ENCODE data around the gene RPS6KA5. TPM values are rescaled to one million over a fixed set of nuclear protein-coding genes. Genes with fewer than 3 reads are reported as not detected.

The RPS6KA5 gene
- total RNA-seq, 1 experiment from 2014 or later: 24.2 TPM

- intact Hi-C loops (cut with micrococcal nuclease): no loop called here
- ChIA-PET POLR2A (no interaction called here), CTCF (no interaction called here), RAD21 (ENCODE audit: low non-redundant PET in 1 of 2, low total read pairs in 2 of 2, uncharacterized antibody in 2 of 2, unreplicated experiment in 2 of 2) (no interaction called here)
- TF ChIP-seq POLR2A (IDR thresholded peaks at IDR 0.05; ENCODE audit: borderline replicate concordance, extremely low read depth, insufficient read depth, insufficient read length): no peak
- no peak for TF ChIP-seq CEBPB (IDR thresholded peaks at IDR 0.05; ENCODE audit: low read depth)
- TF ChIP-seq FOSL1 (IDR thresholded peaks at IDR 0.05; ENCODE audit: low read depth): no peak
- TF ChIP-seq SP1 (IDR thresholded peaks at IDR 0.05; ENCODE audit: low read depth): no peak
- no peak for TF ChIP-seq POLR2AphosphoS5 (IDR thresholded peaks at IDR 0.05; ENCODE audit: low read depth, low read length)
- no peak for TF ChIP-seq ATF3 (IDR thresholded peaks at IDR 0.05)
- TF ChIP-seq ZBTB33 (IDR thresholded peaks at IDR 0.05; ENCODE audit: extremely low read depth, insufficient replicate concordance, low read length): no peak
- TF ChIP-seq ELF1 (IDR thresholded peaks at IDR 0.05; ENCODE audit: borderline replicate concordance, low read depth): no peak
- TF ChIP-seq CTCF (IDR thresholded peaks at IDR 0.05 in 2 of 3, conservative IDR thresholded peaks at IDR 0.05 in 1 of 3; ENCODE audit: borderline replicate concordance in 1 of 3, insufficient read depth in 1 of 3, low read depth in 2 of 3, low read length in 2 of 3): no peak
- no peak for ATAC-seq
- H3K4me2 ChIP-seq (ENCODE audit: low read length): no peak overlapping the region
- H3K9ac ChIP-seq (ENCODE audit: low read length): no peak overlapping the region
- H3K36me3 ChIP-seq (ENCODE audit: control insufficient read depth in 1 of 2, insufficient read depth in 2 of 2, low read length in 2 of 2): no peaks in the 10 kb centered on the region
- no peaks in the 10 kb centered on the region for H3K79me2 ChIP-seq (ENCODE audit: insufficient read depth, low read length)
- H3K9me3 ChIP-seq (ENCODE audit: control insufficient read depth in 1 of 2, insufficient read depth in 1 of 2, low read depth in 1 of 2, low read length in 2 of 2): no peaks in the 10 kb centered on the region
- H2AFZ ChIP-seq (ENCODE audit: low read depth, low read length, poor library complexity, severe bottlenecking): no peak overlapping the region
- peaks cover 3 to 7% of the 10 kb centered on the region in 2 experiments; a peak in 2 of 4 replicates for H3K4me1 ChIP-seq (ENCODE audit: control insufficient read depth in 1 of 2, insufficient read depth in 2 of 2, low read length in 2 of 2)
- H4K20me1 ChIP-seq (ENCODE audit: insufficient read depth): no peaks in the 10 kb centered on the region
- no peak for DNase-seq (ENCODE audit: low read depth, low spot score)
- no peaks in the 10 kb centered on the region for H3K9me2 ChIP-seq (ENCODE audit: insufficient read depth)
- no TSS peak for BruUV-seq (replicated peaks)
- H3K27me3 ChIP-seq (ENCODE audit: insufficient read depth, low read length): no peaks in the 10 kb centered on the region
- no peak overlapping the region for H3K4me3 ChIP-seq (replicated peaks in 1 of 2; ENCODE audit: low read depth in 1 of 2, low read length in 2 of 2)
- H3K27ac ChIP-seq (ENCODE audit: low read depth, low read length): no peak overlapping the region
These were observed 66.6 kb downstream of the RPS6KA5 start for GRCh38 chr14:90993792-90994191.

Data from HCT116 (cell line).